HCEC 1CT (cell line): ENCODE data around the gene VCPKMT.

Source experiments
- DNase-seq: peaks from one replicate; pipeline ENCODE4 v3.0.0-alpha.2; 2017

Gene VCPKMT

DNA sequence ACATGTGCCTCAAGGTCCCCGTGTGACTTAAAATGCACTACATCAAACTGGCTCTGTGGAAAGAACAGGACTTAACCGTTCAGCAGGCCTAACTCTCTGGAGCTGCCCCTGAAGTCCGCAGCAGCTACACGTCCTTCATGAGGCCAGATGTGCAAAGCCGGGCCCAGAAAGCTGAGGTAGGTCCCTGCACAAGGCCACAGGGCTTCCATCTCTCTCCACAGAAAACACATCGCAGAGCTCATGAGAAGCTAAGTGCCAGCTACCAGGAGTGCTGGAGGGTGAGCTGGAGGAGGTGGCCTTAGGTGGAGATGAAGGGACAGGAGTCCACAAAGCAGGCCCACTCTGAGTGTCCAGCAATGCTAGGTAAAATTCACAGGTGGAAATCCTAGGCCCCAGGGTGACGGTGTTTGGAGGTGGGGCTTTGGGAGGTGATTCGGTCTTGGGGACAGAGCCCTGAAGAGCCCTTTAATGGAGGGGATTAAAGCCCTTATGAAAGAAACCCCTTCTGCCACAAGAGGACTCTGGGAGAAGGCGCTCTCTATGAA lies 52.4 kb downstream of the VCPKMT start:
- DNase-seq: no peak

DNA sequence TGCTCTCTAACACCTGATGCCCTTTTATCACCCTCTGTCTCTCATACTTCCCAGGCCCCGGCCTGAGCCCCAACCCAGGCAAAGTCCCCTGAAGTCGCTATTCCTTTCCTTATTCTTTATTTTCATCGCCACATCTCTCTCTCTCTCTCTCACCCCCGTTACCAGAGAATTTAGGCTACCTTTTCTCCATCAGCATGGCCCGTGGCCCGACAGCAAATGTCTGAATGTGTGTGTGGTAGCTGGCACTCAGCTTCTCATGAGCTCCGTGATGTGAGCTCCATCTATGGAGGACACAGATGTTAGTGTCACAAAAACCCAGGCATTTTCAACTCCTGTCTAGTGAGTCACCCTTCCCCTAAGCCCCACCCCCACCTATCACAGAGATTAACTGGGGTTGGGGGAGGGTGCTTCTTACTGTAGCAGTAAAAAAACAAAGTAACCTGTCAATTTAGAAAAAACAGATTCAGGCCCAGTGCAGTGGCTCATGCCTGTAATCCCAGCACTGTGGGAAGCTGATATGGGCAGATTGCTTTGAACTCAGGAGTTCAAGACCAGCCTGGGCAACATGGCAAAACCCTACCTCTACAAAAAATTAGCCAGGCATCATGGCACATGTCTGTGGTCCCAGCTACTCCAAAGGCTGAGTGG lies 53.8 kb downstream of the VCPKMT start:
- peak; percentile 69 for DNase-seq

DNA sequence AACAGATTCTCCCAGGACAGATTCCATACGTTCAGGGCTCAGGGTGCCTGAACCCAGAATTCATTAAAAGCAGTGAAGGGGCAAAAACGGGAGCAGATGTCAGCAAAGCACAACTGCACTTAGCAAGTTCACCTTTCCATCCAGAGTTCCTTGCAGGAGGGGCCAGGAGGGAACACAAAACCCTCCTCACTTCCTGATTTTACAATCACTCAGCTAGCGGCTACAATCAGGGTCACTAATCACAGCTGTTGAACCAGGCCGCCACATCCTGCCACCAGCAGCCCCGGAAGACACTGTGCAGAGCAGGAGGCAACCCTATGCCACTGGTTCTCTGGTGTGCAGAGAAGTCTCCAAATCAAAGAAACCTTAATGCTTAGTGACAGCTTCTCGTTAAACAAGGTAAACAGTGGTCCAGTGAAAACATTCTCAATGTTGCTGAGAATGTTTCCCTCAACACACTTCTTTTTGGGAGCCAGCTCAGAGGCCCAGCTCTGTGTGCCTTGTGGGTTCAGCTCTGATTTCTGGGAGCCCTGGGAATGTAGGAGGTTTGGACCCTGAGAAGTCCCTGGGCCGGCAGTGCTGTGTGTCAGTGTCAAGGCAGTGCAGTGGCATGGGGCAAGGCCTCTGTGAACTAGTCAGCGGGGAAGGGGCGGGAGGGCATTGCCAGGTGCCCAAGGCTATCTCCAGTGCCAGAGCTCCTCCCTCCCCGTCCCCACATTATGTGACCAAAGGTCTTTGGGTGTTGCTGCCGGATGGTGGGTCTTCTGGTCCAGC lies 54.5 kb downstream of the VCPKMT start:
- DNase-seq: peak; percentile 23

DNA sequence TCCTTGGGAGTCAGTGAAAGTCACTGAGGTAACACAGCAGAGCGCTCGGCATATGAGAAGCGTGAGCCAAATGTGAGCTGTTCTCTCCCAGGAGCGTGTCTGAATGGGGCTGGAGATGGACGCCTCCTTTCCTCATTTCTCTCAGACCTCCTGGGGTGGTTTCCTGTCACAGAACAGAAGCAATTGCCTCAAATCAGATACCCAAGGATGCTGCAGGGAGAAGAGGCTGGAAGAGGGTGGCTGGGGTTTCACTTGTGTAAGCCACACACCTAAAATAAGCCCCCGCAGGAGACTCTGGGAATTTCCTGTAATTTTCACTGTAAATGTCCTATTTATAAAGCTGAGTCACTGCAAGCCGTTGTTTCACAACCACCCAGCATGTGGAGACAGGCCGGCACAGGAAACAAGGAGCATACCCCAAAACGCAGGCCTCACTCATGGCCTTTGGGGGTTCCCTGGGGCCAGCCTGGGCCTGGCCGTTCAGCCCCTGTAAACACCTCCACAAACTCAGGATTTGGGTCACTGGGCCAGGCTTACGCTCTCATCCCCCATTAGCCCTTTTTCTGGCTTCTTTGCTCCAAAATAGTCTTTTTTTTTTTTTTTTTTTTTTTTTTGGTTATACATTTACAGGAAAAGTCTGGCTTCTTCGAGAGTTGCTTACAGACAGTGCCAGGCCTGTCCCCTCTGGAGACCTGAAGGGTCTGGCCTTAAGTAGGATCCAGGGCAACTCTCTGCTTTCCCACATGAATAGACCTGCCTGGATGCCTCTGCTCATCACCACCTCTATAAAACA lies 55.3 kb downstream of the VCPKMT start:
- peak; percentile 96 for DNase-seq

DNA sequence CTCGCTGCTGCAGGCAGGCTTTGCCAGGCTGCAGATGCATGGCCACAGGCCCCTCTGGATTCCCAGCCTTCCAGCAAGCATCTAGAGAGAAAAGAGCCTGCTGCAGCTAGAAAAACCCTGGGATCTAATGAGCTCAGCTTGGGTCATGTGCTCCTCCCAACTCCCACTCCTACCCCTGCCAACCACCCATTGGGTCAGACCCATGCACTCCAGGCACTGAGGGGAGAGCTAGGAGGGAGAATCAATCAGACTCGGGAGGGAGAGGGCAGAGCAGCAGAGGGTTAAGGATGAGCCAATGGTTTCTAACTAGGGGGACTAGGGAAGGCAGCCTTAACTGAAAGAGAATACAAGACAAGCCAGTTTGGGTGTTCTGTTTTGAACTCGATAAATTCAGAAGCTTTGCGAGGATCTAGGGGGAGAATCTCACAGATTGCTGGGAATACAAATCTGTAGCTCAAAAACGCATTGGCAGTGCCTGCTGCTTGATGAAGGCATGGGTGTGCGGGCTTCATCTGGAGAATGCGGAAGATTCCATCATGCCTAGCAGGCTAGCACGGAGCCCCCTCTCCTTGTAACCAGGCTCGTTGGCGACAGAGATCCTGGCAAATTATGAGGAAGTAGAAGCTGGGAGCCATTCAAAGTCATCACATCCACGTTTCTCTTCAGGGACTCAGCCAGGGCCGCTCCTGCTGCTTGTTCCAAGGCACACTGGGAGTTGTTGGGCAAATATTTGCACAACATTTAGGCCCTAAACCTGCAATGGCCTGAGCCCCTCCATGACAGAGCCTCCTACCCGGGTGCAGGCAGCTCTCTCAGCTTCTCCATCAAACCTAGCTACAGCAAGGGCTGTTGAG lies 56.4 kb downstream of the VCPKMT start:
- DNase-seq: no peak
